Transverse colon (tissue), 3 donors: Measurements from ENCODE around the gene ADAMTSL4.

ENCODE experiments used
- CTCF ChIP-seq, 5 experiments: fragments of 200-600 bp in 3 of 5; fragments of 450-650 bp in 2 of 5; sonication (generic) in 3 of 5; IDR thresholded peaks; 1 replicate in 2 of 5; 2 replicates in 3 of 5; pipeline ENCODE4 v1.5.1; 2016 to 2017; ENCODE audit warnings: antibody characterized with exemption in 5 of 5, inconsistent platforms in 3 of 5, mild to moderate bottlenecking in 2 of 5, moderate library complexity in 1 of 5
- EP300 ChIP-seq: sonication (generic); formaldehyde crosslinking; IDR thresholded peaks from one replicate; pipeline ENCODE4 v1.6.1; 2017; ENCODE audit warnings: antibody characterized with exemption, low read depth

DNA sequence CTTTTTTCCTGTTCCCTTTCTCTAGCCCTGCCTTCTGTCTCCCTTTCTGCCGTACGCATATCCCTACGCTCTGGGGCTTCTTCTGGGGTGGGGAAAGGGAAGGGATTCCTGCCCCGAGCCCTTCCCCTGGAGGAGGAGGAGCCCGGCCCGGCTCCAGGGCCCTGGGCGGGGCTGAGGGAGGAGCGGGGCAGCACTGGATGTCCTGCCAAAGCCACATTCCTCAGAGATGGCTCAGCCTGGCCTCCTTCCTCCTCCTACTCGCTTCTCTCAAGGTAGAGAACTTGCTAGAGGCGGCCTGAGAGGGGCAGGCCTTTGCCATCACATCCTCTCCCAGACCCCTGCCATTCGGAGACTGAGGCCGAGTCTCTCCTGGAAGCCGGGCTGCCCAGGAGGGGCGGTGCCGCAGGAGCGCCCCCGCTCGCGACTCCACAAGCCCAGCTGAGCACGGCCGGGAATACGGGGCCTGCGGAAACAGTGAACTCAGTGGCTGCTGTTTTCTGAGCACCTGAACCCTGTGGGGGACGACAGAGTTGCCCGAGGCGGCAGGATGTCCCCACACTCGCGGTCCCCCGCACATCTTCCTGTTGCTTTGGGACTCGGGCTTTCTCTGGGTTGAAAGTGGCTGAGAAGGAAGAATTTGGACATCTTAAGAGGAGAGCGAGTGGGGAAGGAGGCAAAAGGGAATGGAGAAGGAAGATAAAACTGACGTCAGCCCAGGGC lies 12.2 kb downstream of the ADAMTSL4 start:
- TF ChIP-seq CTCF (IDR thresholded peaks at IDR 0.05) = peak in 1 of 5 experiments; percentile 52
- TF ChIP-seq EP300 = peak; percentile 91
